Left ventricle myocardium inferior (tissue), 1 donor: Measurements from ENCODE around the gene TAF1C. TPM values are rescaled to one million over a fixed set of nuclear protein-coding genes. Genes with fewer than 3 reads are reported as not detected.

Experiments used
- DNase-seq: peaks from one replicate; pipeline ENCODE4 v3.0.0-alpha.2; 2020
- H3K27ac ChIP-seq: fragments of 200-600 bp; replicated peaks from 2 replicates; pipeline ENCODE4 v1.8.0; 2021
- H3K27me3 ChIP-seq: fragments of 200-600 bp; 2 replicates; pipeline ENCODE4 v1.8.0; 2021; ENCODE audit warnings: low read depth
- H3K36me3 ChIP-seq: fragments of 200-600 bp; 2 replicates; pipeline ENCODE4 v1.8.0; 2021
- H3K4me1 ChIP-seq: fragments of 200-600 bp; 2 replicates; pipeline ENCODE4 v1.8.0; 2021
- H3K4me3 ChIP-seq: fragments of 200-600 bp; 2 replicates; pipeline ENCODE4 v1.8.0; 2021; ENCODE audit warnings: mild to moderate bottlenecking, moderate library complexity
- H3K9me3 ChIP-seq: fragments of 200-600 bp; replicated peaks from 2 replicates; pipeline ENCODE4 v1.8.0; 2021
- CTCF ChIP-seq: fragments of 200-600 bp; IDR thresholded peaks from 2 replicates; pipeline ENCODE4 v1.8.0; 2021; ENCODE audit warnings: antibody characterized with exemption, mild to moderate bottlenecking, borderline replicate concordance
- intact Hi-C: fragments of 100-400 bp; cut with micrococcal nuclease; formaldehyde crosslinking; loops from one replicate; pipeline ENCODE4 v1.11.0; 2022
- total RNA-seq: library from RNA; stranded (reverse); fragmentation: NEBNext Ultra II Directional; extraction: Animal tissue kit (Norgen Biotek cat#: 25700); gene quantifications from one replicate; pipeline ENCODE4 v1.2.1, GENCODE V29; 2021
- donor health status: DM: no; HTN: yes; CAD: no; lungs with severe emphysema.

The TAF1C gene
- total RNA-seq, 1 donor from 2014 or later, result 29.0 TPM

DNA sequence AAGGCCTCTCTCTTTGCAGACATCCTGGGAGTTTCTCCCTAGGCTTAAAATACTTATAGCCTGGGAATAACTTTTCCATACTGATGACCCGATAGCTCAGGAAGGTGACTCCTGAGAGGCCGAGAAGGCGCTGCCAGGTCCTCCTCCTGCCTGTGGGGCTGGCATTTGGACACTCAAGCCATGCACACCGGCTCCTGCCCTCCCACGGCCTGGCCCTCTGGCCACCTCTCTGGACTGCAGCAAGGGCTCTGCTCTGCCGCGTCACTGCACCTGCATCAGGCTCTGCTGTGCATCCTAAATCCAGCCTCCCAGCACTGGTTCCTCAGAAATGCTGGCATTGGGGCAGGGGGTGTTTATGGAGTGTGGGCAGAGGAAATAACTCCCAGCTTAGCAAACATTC, 38.7 kb upstream of the TAF1C start:
- DNase-seq, result no peak
- Histone ChIP-seq H3K36me3 (no peaks in the 10 kb centered on the region), H3K4me1 (peaks cover 18% of the 10 kb centered on the region), H3K9me3 (no peaks in the 10 kb centered on the region), H3K27ac (no peak overlapping the region), H3K27me3 (peaks cover 5% of the 10 kb centered on the region), H3K4me3 (no peak overlapping the region)
- TF ChIP-seq CTCF, result no peak
- intact Hi-C loops, result no loop called here

- peaks cover 3% of the 10 kb centered on the region for H3K27me3 ChIP-seq
- intact Hi-C loops, result no loop called here
- no peak overlapping the region for H3K4me3 ChIP-seq
- H3K36me3 ChIP-seq, result no peaks in the 10 kb centered on the region
- peaks cover 18% of the 10 kb centered on the region for H3K4me1 ChIP-seq
- DNase-seq, result no peak
- H3K9me3 ChIP-seq, result no peaks in the 10 kb centered on the region
- H3K27ac ChIP-seq, result no peak overlapping the region
- TF ChIP-seq CTCF, result no peak
Measured at GRCh38 chr16:84225126-84225525, 38.3 kb upstream of the TAF1C start.

GRCh38 chr16:84224554-84224953, 37.7 kb upstream of the TAF1C start:
- no peak for TF ChIP-seq CTCF
- H3K27ac ChIP-seq, result no peak overlapping the region
- no peak for DNase-seq
- no peak overlapping the region for H3K4me3 ChIP-seq
- intact Hi-C loops, result no loop called here
- peaks cover 3% of the 10 kb centered on the region for H3K27me3 ChIP-seq
- H3K36me3 ChIP-seq, result no peaks in the 10 kb centered on the region
- peaks cover 15% of the 10 kb centered on the region for H3K4me1 ChIP-seq
- no peaks in the 10 kb centered on the region for H3K9me3 ChIP-seq

GRCh38 chr16:84223456-84223855, 36.6 kb upstream of the TAF1C start:
- no peak for TF ChIP-seq CTCF
- no peak overlapping the region for H3K27ac ChIP-seq
- H3K4me1 ChIP-seq, result peaks cover 9% of the 10 kb centered on the region
- intact Hi-C loops, result no loop called here
- no peak for DNase-seq
- no peaks in the 10 kb centered on the region for H3K9me3 ChIP-seq
- H3K27me3 ChIP-seq, result peaks cover 3% of the 10 kb centered on the region
- no peak overlapping the region for H3K4me3 ChIP-seq
- H3K36me3 ChIP-seq, result no peaks in the 10 kb centered on the region

DNA sequence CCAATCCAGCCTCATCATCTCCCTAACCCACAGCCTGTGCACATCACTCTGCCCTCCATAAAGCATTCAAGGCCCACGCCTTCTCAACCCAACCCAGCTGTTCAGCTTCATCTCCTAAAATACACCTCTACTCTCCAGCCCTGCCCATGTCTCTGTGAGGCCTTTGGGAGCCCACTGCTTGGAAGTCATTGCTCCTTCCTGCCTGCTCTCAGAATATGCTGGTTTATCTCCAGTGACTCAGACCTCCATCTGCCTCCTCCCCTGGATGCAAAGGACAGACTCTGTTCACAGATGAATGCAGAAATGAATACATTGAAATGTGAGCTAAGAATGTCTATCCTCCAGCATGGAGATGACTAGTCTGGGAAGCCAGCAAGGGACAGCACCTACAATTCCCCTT, 34.0 kb upstream of the TAF1C start:
- intact Hi-C loops, result no loop called here
- no peak for TF ChIP-seq CTCF
- no peaks in the 10 kb centered on the region for H3K9me3 ChIP-seq
- H3K36me3 ChIP-seq, result no peaks in the 10 kb centered on the region
- H3K4me3 ChIP-seq, result no peak overlapping the region
- H3K4me1 ChIP-seq, result no peaks in the 10 kb centered on the region
- DNase-seq, result no peak
- no peak overlapping the region for H3K27ac ChIP-seq
- H3K27me3 ChIP-seq, result peaks cover 6% of the 10 kb centered on the region

- no peak for DNase-seq
- Histone ChIP-seq H3K4me1 (peaks cover 9% of the 10 kb centered on the region), H3K27ac (no peak overlapping the region), H3K4me3 (no peak overlapping the region), H3K27me3 (peaks cover 6% of the 10 kb centered on the region), H3K36me3 (no peaks in the 10 kb centered on the region), H3K9me3 (no peaks in the 10 kb centered on the region)
- intact Hi-C loops, result no loop called here
- no peak for TF ChIP-seq CTCF
Measured at GRCh38 chr16:84218956-84219355, 32.1 kb upstream of the TAF1C start.
